HepG2 (cell line): ENCODE results near the gene DYNC2LI1. TPM values are rescaled to one million over a fixed set of nuclear protein-coding genes. Genes with fewer than 3 reads are reported as not detected.

Source experiments
- ATAC-seq: fragments of 200-7000 bp; cut with Tn5 transposase; 3 replicates; pipeline ENCODE4 v1.9.1; 2020; ENCODE audit warnings: mild to moderate bottlenecking, moderate library complexity
- BruUV-seq: library from RNA; stranded (reverse); fragments of 400-500 nt; replicated peaks from 2 replicates; lab custom pipeline; 2021; lab: Mats Ljungman, UMichigan
- CTCF ChIA-PET: fragments of 300-600 bp; formaldehyde crosslinking; extraction: SDS; loops from one replicate; lab custom pipeline; 2021; ENCODE audit warnings: low total read pairs, inconsistent platforms, low intra/inter-chr PET ratio; lab: Yijun Ruan, JAX
- POLR2A ChIA-PET: fragments of 350-600 bp; sonication (Branson Sonifier 250); formaldehyde crosslinking; loops from one replicate; lab custom pipeline; 2020; ENCODE audit warnings: antibody characterized with exemption, inconsistent platforms; lab: Yijun Ruan, JAX
- DNase-seq: peaks from one replicate; pipeline ENCODE4 v3.0.0-alpha.2; 2015; ENCODE audit warnings: low spot score
- FAIRE-seq: peaks from 3 replicates; lab custom pipeline; 2011; peaks lifted over from hg19 to GRCh38; lab: Jason Lieb, UNC
- H2AFZ ChIP-seq: one replicate; pipeline ENCODE4 v1.6.1; 2011; ENCODE audit warnings: low read length, inconsistent platforms
- H3K27ac ChIP-seq: fragments of 300-600 bp; 3 replicates; pipeline ENCODE4 v1.8.0; 2011; ENCODE audit warnings: mixed run types, mild to moderate bottlenecking, mixed read lengths, low read length, inconsistent platforms; ENCODE audit not compliant: insufficient read depth; ENCODE audit errors: extremely low read length
- H3K27me3 ChIP-seq, 2 experiments: fragments of 200-600 bp in 1 of 2; 2 replicates in 1 of 2; 3 replicates in 1 of 2; pipeline versions ENCODE4 v1.6.0 to v1.8.0; 2011; ENCODE audit warnings: low read length in 2 of 2, mild to moderate bottlenecking in 2 of 2, moderate library complexity in 2 of 2, inconsistent platforms in 1 of 2; ENCODE audit not compliant: insufficient read depth in 2 of 2, control insufficient read depth in 1 of 2
- H3K36me3 ChIP-seq, 2 experiments: fragments of 200-600 bp in 1 of 2; replicated peaks in 1 of 2; 2 replicates in 1 of 2; 3 replicates in 1 of 2; pipeline versions ENCODE4 v1.5.1 to v1.8.0; 2011; ENCODE audit warnings: low read length in 2 of 2, inconsistent platforms in 1 of 2; ENCODE audit not compliant: insufficient read depth in 2 of 2, control insufficient read depth in 1 of 2
- H3K4me1 ChIP-seq: 2 replicates; pipeline ENCODE4 v1.5.1; 2012; ENCODE audit warnings: low read length, inconsistent platforms; ENCODE audit not compliant: insufficient read depth
- H3K4me2 ChIP-seq: 2 replicates; pipeline ENCODE4 v1.6.0; 2011; ENCODE audit warnings: low read depth, low read length, inconsistent platforms
- H3K4me3 ChIP-seq, 3 experiments: fragments of 200-600 bp in 1 of 3; sonication (generic), shearing (Covaris generic) in 1 of 3; replicated peaks in 1 of 3; 2 replicates each; pipeline ENCODE4 v1.5.1; 2011 to 2016; ENCODE audit warnings: low read length in 3 of 3, inconsistent platforms in 2 of 3, low read depth in 2 of 3, mild to moderate bottlenecking in 2 of 3, control low read depth in 1 of 3, mixed read lengths in 1 of 3; ENCODE audit not compliant: insufficient read depth in 1 of 3
- H3K79me2 ChIP-seq: one replicate; pipeline ENCODE4 v1.6.1; 2011; ENCODE audit warnings: low read length, inconsistent platforms; ENCODE audit not compliant: insufficient read depth
- H3K9ac ChIP-seq: 2 replicates; pipeline ENCODE4 v1.6.0; 2011; ENCODE audit warnings: mild to moderate bottlenecking, low read depth, low read length, inconsistent platforms; ENCODE audit not compliant: insufficient read depth
- H3K9me3 ChIP-seq: 2 replicates; pipeline ENCODE4 v1.5.1; 2012; ENCODE audit warnings: mild to moderate bottlenecking, low read length
- H4K20me1 ChIP-seq: 2 replicates; pipeline ENCODE4 v1.6.0; 2011; ENCODE audit warnings: inconsistent platforms, mild to moderate bottlenecking, low read length, moderate library complexity; ENCODE audit not compliant: insufficient read depth
- MAFF ChIP-seq: IDR thresholded peaks from 2 replicates; pipeline ENCODE4 v1.6.1; 2011; ENCODE audit warnings: low read depth, low read length, improper control_type of control experiment
- MAFK ChIP-seq, 2 experiments: IDR thresholded peaks in 1 of 2; conservative IDR thresholded peaks in 1 of 2; 2 replicates each; pipeline ENCODE4 v1.6.1; 2011; ENCODE audit warnings: improper control_type of control experiment in 2 of 2, low read length in 2 of 2
- MATR3 ChIP-seq: sonication (generic); formaldehyde crosslinking; IDR thresholded peaks from 2 replicates; pipeline ENCODE4 v1.4.0; 2020; ENCODE audit warnings: missing genetic modification reagents
- NFKB2 ChIP-seq: sonication (generic); formaldehyde crosslinking; IDR thresholded peaks from 2 replicates; pipeline ENCODE4 v1.4.0; 2020; ENCODE audit warnings: missing genetic modification reagents, borderline replicate concordance
- NFYB ChIP-seq: sonication (generic); formaldehyde crosslinking; IDR thresholded peaks from 2 replicates; pipeline ENCODE4 v1.4.0; 2020; ENCODE audit warnings: missing genetic modification reagents
- RFX3 ChIP-seq: IDR thresholded peaks from 2 replicates; pipeline ENCODE4 v1.6.1; 2016; ENCODE audit warnings: missing biosample characterization, missing genetic modification reagents
- SAP130 ChIP-seq: IDR thresholded peaks from 2 replicates; pipeline ENCODE4 v1.6.1; 2016; ENCODE audit warnings: low read depth
- SMYD3 ChIP-seq: sonication (generic); formaldehyde crosslinking; IDR thresholded peaks from 2 replicates; pipeline ENCODE4 v1.8.1; 2023; ENCODE audit warnings: mild to moderate bottlenecking, missing genetic modification reagents
- SNAI1 ChIP-seq: sonication (generic); formaldehyde crosslinking; IDR thresholded peaks from 2 replicates; pipeline ENCODE4 v1.5.0; 2020; ENCODE audit warnings: mild to moderate bottlenecking, missing genetic modification reagents, borderline replicate concordance
- SRY ChIP-seq: sonication (generic); formaldehyde crosslinking; IDR thresholded peaks from 2 replicates; pipeline ENCODE4 v1.8.0; 2022; ENCODE audit warnings: mild to moderate bottlenecking, missing genetic modification reagents
- THAP8 ChIP-seq: sonication (generic); formaldehyde crosslinking; IDR thresholded peaks from 2 replicates; pipeline ENCODE4 v1.5.1; 2020; ENCODE audit warnings: missing genetic modification reagents, mild to moderate bottlenecking, borderline replicate concordance
- ZNF12 ChIP-seq: sonication (generic); formaldehyde crosslinking; IDR thresholded peaks from 2 replicates; pipeline ENCODE4 v1.5.0; 2020; ENCODE audit warnings: missing genetic modification reagents
- ZNF124 ChIP-seq: sonication (generic); formaldehyde crosslinking; IDR thresholded peaks from 2 replicates; pipeline ENCODE4 v1.4.0; 2020; ENCODE audit warnings: missing genetic modification reagents
- ZNF224 ChIP-seq: sonication (generic); formaldehyde crosslinking; IDR thresholded peaks from 2 replicates; pipeline ENCODE4 v1.5.0; 2020; ENCODE audit warnings: mild to moderate bottlenecking, missing genetic modification reagents
- ZNF350 ChIP-seq: sonication (generic); formaldehyde crosslinking; IDR thresholded peaks from 2 replicates; pipeline ENCODE4 v1.4.0; 2020; ENCODE audit warnings: mild to moderate bottlenecking, low read depth, missing genetic modification reagents, borderline replicate concordance
- ZNF441 ChIP-seq: sonication (generic); formaldehyde crosslinking; IDR thresholded peaks from 2 replicates; pipeline ENCODE4 v1.7.0; 2021; ENCODE audit warnings: missing genetic modification reagents, borderline replicate concordance
- ZNF451 ChIP-seq: sonication (generic); formaldehyde crosslinking; IDR thresholded peaks from 2 replicates; pipeline ENCODE4 v1.5.0; 2020; ENCODE audit warnings: mild to moderate bottlenecking, missing genetic modification reagents
- ZNF749 ChIP-seq: sonication (generic); formaldehyde crosslinking; IDR thresholded peaks from 2 replicates; pipeline ENCODE4 v1.8.0; 2022; ENCODE audit warnings: mild to moderate bottlenecking, missing genetic modification reagents, moderate library complexity, borderline replicate concordance
- ZNF792 ChIP-seq: IDR thresholded peaks from 2 replicates; pipeline ENCODE4 v1.6.1; 2016
- ZSCAN20 ChIP-seq: sonication (generic); formaldehyde crosslinking; IDR thresholded peaks from 2 replicates; pipeline ENCODE4 v1.4.0; 2020; ENCODE audit warnings: missing genetic modification reagents, mild to moderate bottlenecking, borderline replicate concordance
- WGBS: methylation state at CpG from one replicate; pipeline ENCODE4 v1.1.6; 2017; ENCODE audit warnings: low lambda C conversion rate; 5-methylcytosine and 5-hydroxymethylcytosine counted together
- in situ Hi-C: cut with HindIII; loops from 2 replicates; pipeline ENCODE4 v1.10.0; 2017; ENCODE audit warnings: low pct_unique_long_range_greater_than_20kb; ENCODE audit not compliant: extremely low pct_ligation_motif_present
- intact Hi-C: fragments of 100-400 bp; cut with micrococcal nuclease; formaldehyde crosslinking; loops from one replicate; pipeline ENCODE4 v1.10.0; 2022; ENCODE audit not compliant: unreplicated experiment
- polyA plus RNA-seq, 8 experiments: library from polyadenylated mRNA; depleted of rRNA in 3 of 8; stranded (reverse) in 7 of 8; unstranded in 1 of 8; fragments of >200 nt; fragmentation: Illumina TruSeq in 4 of 8; extraction: Trizol in 4 of 8; gene quantifications; 2 replicates each; pipeline versions ENCODE4 v1.2.1 to v1.2.3, GENCODE V29; 2011 to 2016; ENCODE audit warnings: low read depth in 4 of 8, missing spikeins in 1 of 8, mixed read lengths in 1 of 8; ENCODE audit not compliant: insufficient read depth in 1 of 8
- total RNA-seq, 5 experiments: library from RNA; depleted of rRNA; stranded (reverse); fragments of >200 nt; fragmentation: Illumina TruSeq; extraction: Trizol; gene quantifications; 2 replicates each; pipeline ENCODE4 v1.2.3, GENCODE V29; 2016; ENCODE audit warnings: low read depth in 1 of 5
- TF ChIP-seq, protein P1 (sequence below): sonication (generic); formaldehyde crosslinking; IDR thresholded peaks from 2 replicates; pipeline ENCODE4 v1.8.1; 2023; ENCODE audit warnings: mild to moderate bottlenecking, inconsistent platforms, moderate library complexity, missing genetic modification reagents, borderline replicate concordance

The DYNC2LI1 gene
- total and polyA plus RNA-seq, 2 of the 13 experiments (the other 11 are each of a cell fraction or from before 2014, with no cell fraction given): 16.9 to 23.2 TPM

DNA sequence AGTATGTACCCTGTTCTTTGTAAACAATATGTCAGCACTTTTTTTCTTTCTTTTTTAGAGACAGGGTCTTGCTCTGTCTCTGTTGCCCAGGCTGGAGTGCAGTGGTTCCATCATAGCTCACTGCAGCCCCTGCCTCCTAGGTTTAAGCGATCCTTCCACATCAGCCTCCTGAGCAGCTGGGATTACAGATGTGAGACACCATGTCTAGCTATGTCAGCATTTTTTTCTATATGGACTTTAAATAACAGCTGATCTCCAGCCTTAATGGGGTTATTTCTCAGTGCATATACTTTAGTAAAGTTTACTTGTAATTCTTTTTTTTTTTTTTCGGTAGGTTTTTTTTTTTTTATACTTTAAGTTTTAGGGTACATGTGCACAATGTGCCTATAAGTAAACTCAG lies 38.2 kb downstream of the DYNC2LI1 start:
- H3K79me2 ChIP-seq: no peaks in the 10 kb centered on the region
- no peak overlapping the region for H3K4me3 ChIP-seq
- no TSS peak for BruUV-seq
- TF ChIP-seq ZNF12 (CRISPR knock-in tag) (no peak), MAFK (conservative IDR thresholded peaks at IDR 0.05 in 1 of 2, IDR thresholded peaks at IDR 0.05 in 1 of 2; ENCODE audit: low read length in 2 of 2) (peak; percentile 94), MAFF (peak; percentile 95)
- TF ChIP-seq, protein P1, sequence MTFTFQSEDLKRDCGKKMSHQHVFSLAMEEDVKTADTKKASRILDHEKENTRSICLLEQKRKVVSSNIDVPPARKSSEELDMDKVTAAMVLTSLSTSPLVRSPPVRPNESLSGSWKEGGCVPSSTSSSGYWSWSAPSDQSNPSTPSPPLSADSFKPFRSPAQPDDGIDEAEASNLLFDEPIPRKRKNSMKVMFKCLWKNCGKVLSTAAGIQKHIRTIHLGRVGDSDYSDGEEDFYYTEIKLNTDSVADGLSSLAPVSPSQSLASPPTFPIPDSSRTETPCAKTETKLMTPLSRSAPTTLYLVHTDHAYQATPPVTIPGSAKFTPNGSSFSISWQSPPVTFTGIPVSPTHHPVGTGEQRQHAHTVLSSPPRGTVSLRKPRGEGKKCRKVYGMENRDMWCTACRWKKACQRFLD (CRISPR knock-in tag): no peak
- no peak overlapping the region for H3K27ac ChIP-seq
- H3K9ac ChIP-seq: no peak overlapping the region
- WGBS: 93% methylated on average over 2 of the region's 2 CpGs
- no peak overlapping the region for H3K4me2 ChIP-seq
- FAIRE-seq: no peak
- no peak for DNase-seq
- ChIA-PET CTCF (no interaction called here), POLR2A (no interaction called here)
- H4K20me1 ChIP-seq: no peaks in the 10 kb centered on the region
- peaks cover 0 to 4% of the 10 kb centered on the region in 2 experiments; a peak in 2 of 5 replicates for H3K36me3 ChIP-seq
- intact Hi-C loops (no loop called here), in situ Hi-C loops (no loop called here)
- peaks cover 28% of the 10 kb centered on the region for H3K4me1 ChIP-seq
- ATAC-seq: no peak
- H3K27me3 ChIP-seq: no peaks in the 10 kb centered on the region
- no peaks in the 10 kb centered on the region for H3K9me3 ChIP-seq
- no peak overlapping the region for H2AFZ ChIP-seq

DNA sequence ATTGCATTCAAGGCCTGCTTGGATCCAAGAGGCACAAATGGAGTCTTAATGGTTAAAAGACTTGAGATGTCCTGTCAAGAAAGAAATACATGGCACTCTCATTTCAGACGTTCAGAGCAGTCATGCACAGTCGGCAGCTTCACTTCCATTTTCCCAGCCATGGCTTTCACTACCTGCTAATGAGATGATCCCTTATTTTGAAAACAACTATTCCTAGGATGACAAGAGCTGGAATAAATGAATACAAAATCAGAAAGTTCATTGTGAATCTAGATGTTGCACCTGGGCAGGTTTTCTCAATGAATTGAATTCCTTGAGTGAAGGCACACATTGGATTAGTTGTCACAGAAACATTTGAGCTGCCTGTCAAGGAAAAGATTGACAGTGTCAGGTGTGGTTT lies 39.1 kb downstream of the DYNC2LI1 start:
- no TSS peak for BruUV-seq
- 96% methylated on average over 2 of the region's 2 CpGs for WGBS
- TF ChIP-seq ZNF792 (CRISPR knock-in tag): no peak
- TF ChIP-seq ZNF124 (CRISPR knock-in tag): no peak
- TF ChIP-seq NFKB2 (CRISPR knock-in tag): no peak
- TF ChIP-seq ZNF224 (CRISPR knock-in tag): no peak
- no peak for TF ChIP-seq THAP8 (CRISPR knock-in tag)
- no peak for TF ChIP-seq RFX3 (CRISPR knock-in tag)
- TF ChIP-seq ZNF451 (CRISPR knock-in tag): no peak
- no peak for TF ChIP-seq ZNF441 (CRISPR knock-in tag)
- TF ChIP-seq SNAI1 (CRISPR knock-in tag): no peak
- no peak for TF ChIP-seq ZNF749 (CRISPR knock-in tag)
- TF ChIP-seq ZSCAN20: no peak
- TF ChIP-seq SAP130 (CRISPR knock-in tag): no peak
- TF ChIP-seq ZNF350: no peak
- no peak for TF ChIP-seq SMYD3 (CRISPR knock-in tag)
- no peak for TF ChIP-seq NFYB
- no peak for TF ChIP-seq MATR3 (CRISPR knock-in tag)
- TF ChIP-seq SRY (CRISPR knock-in tag): no peak

More for the DNA sequence above, 39.1 kb downstream of the DYNC2LI1 start:
- Histone ChIP-seq H4K20me1 (no peaks in the 10 kb centered on the region), H3K36me3 (peaks cover 0 to 4% of the 10 kb centered on the region in 2 experiments; a peak in 2 of 5 replicates), H2AFZ (no peak overlapping the region), H3K4me2 (no peak overlapping the region), H3K27ac (no peak overlapping the region), H3K9me3 (no peaks in the 10 kb centered on the region), H3K4me1 (peaks cover 18% of the 10 kb centered on the region), H3K4me3 (no peak overlapping the region), H3K9ac (no peak overlapping the region), H3K27me3 (no peaks in the 10 kb centered on the region), H3K79me2 (no peaks in the 10 kb centered on the region)
- POLR2A ChIA-PET: interaction anchor here (1.2 to 1.5 kb wide), 2 partner anchors 10 to 25 kb away, joined by 3 read pairs; partner anchors contain the start of genes ABCG5 and ABCG8
- FAIRE-seq (no peak), DNase-seq (no peak), ATAC-seq (no peak)
- CTCF ChIA-PET: no interaction called here
- intact Hi-C loops: no loop called here
- in situ Hi-C loops: no loop called here
